IMR-90 (cell line): Measurements from ENCODE around the gene SUPT3H. TPM values are rescaled to one million over a fixed set of nuclear protein-coding genes. Genes with fewer than 3 reads are reported as not detected.

Experiments used
- ATAC-seq: fragments of 200-7000 bp; cut with Tn5 transposase; 2 replicates; pipeline ENCODE4 v1.9.1; 2020; ENCODE audit warnings: low read depth, mild to moderate bottlenecking, moderate library complexity
- BruUV-seq: library from RNA; stranded (reverse); fragments of 400-500 nt; replicated peaks from 2 replicates; lab custom pipeline; 2021; lab: Mats Ljungman, UMichigan
- CTCF ChIA-PET: fragments of 300-600 bp; formaldehyde crosslinking; extraction: SDS; loops from one replicate; lab custom pipeline; 2021; ENCODE audit warnings: antibody characterized with exemption; lab: Yijun Ruan, JAX
- POLR2A ChIA-PET: fragments of 300-600 bp; sonication (Branson Sonifier 250); formaldehyde crosslinking; loops from one replicate; lab custom pipeline; 2022; ENCODE audit warnings: antibody characterized with exemption; ENCODE audit not compliant: unreplicated experiment; lab: Charles Lee
- DNase-seq: peaks from one replicate; pipeline ENCODE4 v3.0.0; 2013
- H2AFZ ChIP-seq: replicated peaks from 2 replicates; pipeline ENCODE3; 2013; ENCODE audit warnings: low read length, mild to moderate bottlenecking; ENCODE audit not compliant: poor library complexity
- H2AK5ac ChIP-seq: 2 replicates; pipeline ENCODE4 v1.6.1; 2013; ENCODE audit warnings: low read depth, low read length, inconsistent platforms
- H2AK9ac ChIP-seq: replicated peaks from 2 replicates; pipeline ENCODE3; 2013; ENCODE audit warnings: mild to moderate bottlenecking, low read depth, low read length, moderate library complexity; ENCODE audit not compliant: poor library complexity
- H2BK120ac ChIP-seq: 2 replicates; pipeline ENCODE4 v1.6.1; 2013; ENCODE audit warnings: low read depth, low read length, inconsistent platforms
- H2BK15ac ChIP-seq: 3 replicates; pipeline ENCODE4 v1.6.1; 2013; ENCODE audit warnings: low read depth, low read length, inconsistent platforms
- H2BK20ac ChIP-seq: 2 replicates; pipeline ENCODE4 v1.6.1; 2013; ENCODE audit warnings: low read depth, mild to moderate bottlenecking, inconsistent platforms, low read length, moderate library complexity
- H2BK5ac ChIP-seq: 2 replicates; pipeline ENCODE4 v1.6.1; 2013; ENCODE audit warnings: mild to moderate bottlenecking, low read depth, low read length, inconsistent platforms; ENCODE audit not compliant: poor library complexity, severe bottlenecking
- H3K14ac ChIP-seq: replicated peaks from 2 replicates; pipeline ENCODE4 v1.6.1; 2013; ENCODE audit warnings: low read depth, low read length, inconsistent platforms
- H3K18ac ChIP-seq: 2 replicates; pipeline ENCODE4 v1.6.1; 2013; ENCODE audit warnings: low read depth, low read length, control low read depth
- H3K23ac ChIP-seq: 2 replicates; pipeline ENCODE4 v1.6.1; 2013; ENCODE audit warnings: low read depth, low read length, inconsistent platforms
- H3K27ac ChIP-seq: 2 replicates; pipeline ENCODE4 v1.5.1; 2013; ENCODE audit warnings: mild to moderate bottlenecking, control low read depth, low read length; ENCODE audit not compliant: insufficient read depth
- H3K27me3 ChIP-seq: 2 replicates; pipeline ENCODE4 v1.6.1; 2013; ENCODE audit warnings: low read length; ENCODE audit not compliant: control insufficient read depth, insufficient read depth
- H3K36me3 ChIP-seq: 2 replicates; pipeline ENCODE4 v1.6.1; 2013; ENCODE audit warnings: low read length, mixed read lengths; ENCODE audit not compliant: control insufficient read depth, insufficient read depth
- H3K4ac ChIP-seq: 2 replicates; pipeline ENCODE4 v1.6.1; 2013; ENCODE audit warnings: low read depth, low read length, inconsistent platforms
- H3K4me1 ChIP-seq: 2 replicates; pipeline ENCODE4 v1.6.1; 2013; ENCODE audit warnings: low read length, mixed read lengths; ENCODE audit not compliant: control insufficient read depth, insufficient read depth
- H3K4me2 ChIP-seq: 2 replicates; pipeline ENCODE4 v1.6.1; 2013; ENCODE audit warnings: low read depth, mild to moderate bottlenecking, control low read depth, low read length, moderate library complexity
- H3K4me3 ChIP-seq: 2 replicates; pipeline ENCODE4 v1.5.1; 2013; ENCODE audit warnings: low read depth, mild to moderate bottlenecking, control low read depth, low read length, moderate library complexity; ENCODE audit not compliant: insufficient read depth
- H3K56ac ChIP-seq: 2 replicates; pipeline ENCODE4 v1.6.1; 2013; ENCODE audit warnings: low read length, inconsistent platforms; ENCODE audit not compliant: insufficient read depth; ENCODE audit errors: extremely low read depth
- H3K79me1 ChIP-seq, 2 experiments: 2 replicates each; pipeline ENCODE4 v1.6.1; 2013; ENCODE audit warnings: low read length in 2 of 2, inconsistent platforms in 1 of 2, low read depth in 1 of 2
- H3K9ac ChIP-seq: 2 replicates; pipeline ENCODE4 v1.6.1; 2013; ENCODE audit warnings: low read depth, low read length, control low read depth
- H3K9me1 ChIP-seq: 2 replicates; pipeline ENCODE4 v1.6.1; 2013; ENCODE audit warnings: low read length, inconsistent platforms; ENCODE audit not compliant: insufficient read depth
- H3K9me3 ChIP-seq: 2 replicates; pipeline ENCODE4 v1.6.1; 2013; ENCODE audit warnings: low read length; ENCODE audit not compliant: control insufficient read depth, insufficient read depth
- H4K20me1 ChIP-seq: 2 replicates; pipeline ENCODE4 v1.6.1; 2013; ENCODE audit warnings: low read length, inconsistent platforms; ENCODE audit not compliant: insufficient read depth
- H4K5ac ChIP-seq: 2 replicates; pipeline ENCODE4 v1.6.1; 2013; ENCODE audit warnings: mild to moderate bottlenecking, low read depth, low read length, control low read depth
- H4K8ac ChIP-seq, 2 experiments: 2 replicates each; pipeline ENCODE4 v1.6.1; 2013; ENCODE audit warnings: low read depth in 2 of 2, low read length in 2 of 2, control low read depth in 1 of 2, inconsistent platforms in 1 of 2
- H4K91ac ChIP-seq: 2 replicates; pipeline ENCODE4 v1.6.1; 2013; ENCODE audit warnings: low read depth, low read length, inconsistent platforms; ENCODE audit not compliant: insufficient read depth
- FOS ChIP-seq: fragments of 150-350 bp; IDR thresholded peaks from 2 replicates; pipeline ENCODE4 v1.6.1; 2016; ENCODE audit warnings: low read depth, low read length
- dilution Hi-C: fragments of 300-500 bp; cut with HindIII; formaldehyde crosslinking; loops from one replicate; pipeline ENCODE4 v1.14.3; 2018; ENCODE audit warnings: low sequenced_read_pairs; ENCODE audit not compliant: unreplicated experiment
- in situ Hi-C: fragments of 300-500 bp; cut with MboI; formaldehyde crosslinking; loops from 3 replicates; pipeline ENCODE4 v1.14.3; 2019; ENCODE audit warnings: low sequenced_read_pairs, inconsistent platforms, mixed read lengths
- intact Hi-C: fragments of 100-400 bp; cut with micrococcal nuclease; formaldehyde crosslinking; loops from 2 replicates; pipeline ENCODE4 v1.10.0; 2022
- polyA plus RNA-seq, 3 experiments: library from polyadenylated mRNA; depleted of rRNA; stranded (reverse); fragments of >200 nt; gene quantifications; 2 replicates each; pipeline ENCODE4 v1.2.3, GENCODE V29; 2012; ENCODE audit warnings: low replicate concordance in 1 of 3
- total RNA-seq: library from RNA; depleted of rRNA; stranded (reverse); fragments of >200 nt; gene quantifications from 2 replicates; pipeline ENCODE4 v1.2.3, GENCODE V29; 2012

SUPT3H gene
- total and polyA plus RNA-seq, 2 of the 4 experiments (the other 2 are of a cell fraction), result 4.5 to 5.0 TPM

DNA sequence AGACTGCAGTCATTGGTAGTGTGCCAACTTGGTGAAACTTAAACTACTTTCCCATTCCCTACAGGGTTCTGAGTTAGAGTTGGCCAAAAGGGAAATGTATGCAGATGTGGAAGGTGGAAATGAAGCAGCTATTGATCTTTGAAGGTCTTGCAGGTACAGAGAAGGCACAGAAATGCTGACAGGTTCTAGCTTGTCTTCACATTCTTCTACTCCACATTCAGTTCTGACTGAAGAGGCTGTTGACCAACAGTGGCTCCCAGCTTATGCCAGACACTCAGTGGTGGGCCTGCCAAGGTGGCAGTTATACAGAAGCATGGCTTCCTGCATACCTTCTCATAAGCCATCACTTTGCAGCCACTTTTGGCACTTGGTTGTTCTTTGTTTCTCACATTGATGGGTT is 566.3 kb downstream of the SUPT3H start:
- CTCF ChIA-PET, result no interaction called here
- no peak for TF ChIP-seq FOS
- no peak overlapping the region for H2BK20ac ChIP-seq

More for the DNA sequence above, 566.3 kb downstream of the SUPT3H start:
- DNase-seq, result no peak
- Histone ChIP-seq H4K91ac (no peak overlapping the region), H3K27ac (no peak overlapping the region), H3K27me3 (no peaks in the 10 kb centered on the region), H3K4ac (no peak overlapping the region), H3K4me2 (no peak overlapping the region), H4K5ac (no peak overlapping the region), H3K9me1 (no peaks in the 10 kb centered on the region), H3K9ac (no peak overlapping the region), H3K79me1 (no peaks in the 10 kb centered on the region), H3K4me1 (peaks cover 4% of the 10 kb centered on the region), H3K23ac (no peak overlapping the region), H3K4me3 (no peak overlapping the region), H3K14ac (no peak overlapping the region), H4K20me1 (no peaks in the 10 kb centered on the region), H2BK5ac (no peak overlapping the region), H3K18ac (no peak overlapping the region), H3K9me3 (no peaks in the 10 kb centered on the region), H2AFZ (no peak overlapping the region), H2AK9ac (no peak overlapping the region), H2BK120ac (no peak overlapping the region), H2BK15ac (no peak overlapping the region), H2AK5ac (no peak overlapping the region), H3K36me3 (no peaks in the 10 kb centered on the region), H4K8ac (no peak overlapping the region), H3K56ac (no peak overlapping the region)
- BruUV-seq, result no TSS peak
- no peak for ATAC-seq
- POLR2A ChIA-PET, result no interaction called here
- in situ Hi-C loops, result no loop called here
- dilution Hi-C loops, result no loop called here
- intact Hi-C loops, result no loop called here
